Adrenal gland (tissue), 12 donors: ENCODE data around the gene FTL. TPM values are rescaled to one million over a fixed set of nuclear protein-coding genes. Genes with fewer than 3 reads are reported as not detected.
"Not testable (repeated sequence)": the region's sequence is repeated elsewhere in the genome, so short reads cannot be mapped to it uniquely, and the experiment has no call there.

Experiments
- DNase-seq, 7 donors: peaks; one replicate each; pipeline ENCODE4 v3.0.0-alpha.2; 2019 to 2020
- H3K27ac ChIP-seq, 5 donors: fragments of 200-600 bp; sonication (generic) in 4 of 5; 1 replicate in 3 of 5; 2 replicates in 2 of 5; pipeline versions ENCODE4 v1.5.1 to v1.8.0; 2016 to 2020; ENCODE audit warnings: mild to moderate bottlenecking in 1 of 5
- H3K27me3 ChIP-seq: fragments of 200-600 bp; 2 replicates; pipeline ENCODE4 v1.8.0; 2021
- H3K36me3 ChIP-seq, 2 donors: fragments of 200-600 bp; replicated peaks in 1 of 2; 1 replicate in 1 of 2; 2 replicates in 1 of 2; pipeline versions ENCODE4 v1.5.1 to v1.8.0; 2018 to 2022
- H3K4me1 ChIP-seq, 2 donors: fragments of 200-600 bp; replicated peaks in 1 of 2; 1 replicate in 1 of 2; 2 replicates in 1 of 2; pipeline versions ENCODE4 v1.5.1 to v1.8.0; 2018 to 2021
- H3K4me3 ChIP-seq, 4 donors: fragments of 200-600 bp; sonication (generic) in 3 of 4; one replicate each; pipeline ENCODE4 v1.5.1; 2016 to 2018
- H3K9me3 ChIP-seq, 3 donors: fragments of 200-600 bp; sonication (generic) in 1 of 3; replicated peaks in 1 of 3; 1 replicate in 2 of 3; 2 replicates in 1 of 3; pipeline versions ENCODE4 v1.5.1 to v1.8.0; 2016 to 2021
- CTCF ChIP-seq, 6 experiments: fragments of 450-650 bp in 4 of 6; fragments of 200-600 bp in 2 of 6; sonication (generic) in 1 of 6; IDR thresholded peaks; 1 replicate in 5 of 6; 2 replicates in 1 of 6; pipeline versions ENCODE4 v1.5.1 to v1.8.0; 2016 to 2021; ENCODE audit warnings: antibody characterized with exemption in 6 of 6, mild to moderate bottlenecking in 2 of 6, moderate library complexity in 1 of 6
- POLR2A ChIP-seq, 2 donors: fragments of 450-650 bp; IDR thresholded peaks; one replicate each; pipeline ENCODE4 v1.6.1; 2017; ENCODE audit warnings: antibody characterized with exemption in 2 of 2, mild to moderate bottlenecking in 2 of 2, moderate library complexity in 1 of 2
- WGBS, 4 donors: extraction: QIAGEN DNeasy Blood & Tissue Kit in 2 of 4; methylation state at CpG; one replicate each; pipeline versions ENCODE4 v1.1.5 to v1.1.7; 2013 to 2017; 5-methylcytosine and 5-hydroxymethylcytosine counted together
- intact Hi-C, 2 donors: fragments of 100-400 bp; cut with DNase I; formaldehyde crosslinking; loops; one replicate each; pipeline versions ENCODE4 v1.14.1 to v1.15.0; 2022 to 2023
- polyA plus RNA-seq, 3 donors: library from polyadenylated mRNA; stranded (reverse); fragments of 200-250 nt in 2 of 3; fragments of 350-450 nt in 1 of 3; fragmentation: Illumina TruSeq in 1 of 3; extraction: RNeasy Lipid Tissue Mini Kit (QIAGEN cat#74804) in 1 of 3; gene quantifications; one replicate each; pipeline ENCODE4 v1.2.3, GENCODE V29; 2013 to 2014
- total RNA-seq, 9 donors: library from RNA; depleted of rRNA in 4 of 9; stranded (reverse); fragments of >200 nt in 4 of 9; fragments of 120-200 nt in 1 of 9; fragmentation: NEBNext Ultra II Directional in 1 of 9; extraction: Animal tissue kit (Norgen Biotek cat#: 25700) in 1 of 9; gene quantifications; one replicate each; pipeline versions ENCODE4 v1.1.0 to v1.2.4, GENCODE V29; 2013 to 2023
- donor health status: healthy with polysubstance abuse.
- donor health status: Bipolar disorder and iron deficiency.
- donor health status: DM: yes; HTN: yes; CAD: no.
- donor health status: DM: no; HTN: no; CAD: no.
- donor health status: DM: no; HTN: no; CAD: no.
- donor health status: DM: yes; HTN: yes; CAD: no.

FTL gene
- total and polyA plus RNA-seq, 12 donors: 2,288 to 11,726 (median 4,068) TPM

DNA sequence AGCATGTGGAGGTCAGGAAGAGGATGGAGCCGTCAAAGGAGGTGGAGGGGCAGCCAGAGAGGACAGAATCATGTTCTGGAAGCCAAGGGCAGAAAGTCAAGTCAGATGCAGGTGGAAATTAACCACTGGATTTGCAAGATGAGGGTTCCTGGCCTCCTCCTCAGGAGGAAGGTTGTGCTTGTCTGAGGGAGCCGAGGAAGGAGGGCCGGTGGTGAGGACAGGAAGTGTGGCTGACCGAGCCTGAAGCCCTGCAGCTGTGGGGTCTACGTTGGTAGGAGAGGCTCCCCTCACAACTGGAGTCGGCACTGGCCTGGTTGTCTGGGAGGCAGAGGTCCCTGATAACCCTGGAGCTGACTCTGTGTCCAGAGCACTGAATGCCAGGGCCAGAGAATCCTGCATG, 47.0 kb upstream of the FTL start:
- no peak overlapping the region for H3K4me3 ChIP-seq
- H3K36me3 ChIP-seq: peaks cover 0 to 80% of the 10 kb centered on the region in 2 donors
- intact Hi-C loops: no loop called here
- no peak for DNase-seq
- no peak overlapping the region for H3K27ac ChIP-seq
- H3K27me3 ChIP-seq: no peaks in the 10 kb centered on the region
- H3K9me3 ChIP-seq: no peaks in the 10 kb centered on the region
- TF ChIP-seq POLR2A (IDR thresholded peaks at IDR 0.05) (no peak), CTCF (IDR thresholded peaks at IDR 0.05) (no peak)
- H3K4me1 ChIP-seq: no peaks in the 10 kb centered on the region
- WGBS, 4 donors: 83 to 94% (median 85%) methylated on average over 4 to 6 of the region's 6 CpGs

GRCh38 chr19:48918801-48919247, 46.3 kb upstream of the FTL start:
- 87 to 95% (median 89%) methylated on average over 16 to 18 of the region's 18 CpGs for WGBS, 4 donors
- no peak for TF ChIP-seq POLR2A (IDR thresholded peaks at IDR 0.05)
- no peak for TF ChIP-seq CTCF (IDR thresholded peaks at IDR 0.05)
- H3K4me3 ChIP-seq: no peak overlapping the region
- intact Hi-C loops: no loop called here
- H3K9me3 ChIP-seq: no peaks in the 10 kb centered on the region
- H3K27me3 ChIP-seq: no peaks in the 10 kb centered on the region
- no peak overlapping the region for H3K27ac ChIP-seq
- H3K4me1 ChIP-seq: no peaks in the 10 kb centered on the region
- peaks cover 0 to 73% of the 10 kb centered on the region in 2 donors for H3K36me3 ChIP-seq
- DNase-seq: no peak

- DNase-seq, H3K9me3 ChIP-seq, H3K4me1 ChIP-seq, H3K27me3 ChIP-seq, intact Hi-C loops, H3K4me3 ChIP-seq, H3K27ac ChIP-seq: not testable (repeated sequence)
- H3K36me3 ChIP-seq: peaks cover 0 to 68% of the 10 kb centered on the region in 2 donors
- WGBS, 4 donors: 93 to 97% (median 94%) methylated on average over 8 of the region's 8 CpGs
These were observed 45.8 kb upstream of the FTL start for GRCh38 chr19:48919271-48919670.

GRCh38 chr19:48920949-48921348, 44.2 kb upstream of the FTL start:
- no peaks in the 10 kb centered on the region for H3K27me3 ChIP-seq
- intact Hi-C loops: no loop called here
- no peaks in the 10 kb centered on the region for H3K4me1 ChIP-seq
- 60 to 86% (median 75%) methylated on average over 6 to 10 of the region's 10 CpGs for WGBS, 4 donors
- no peak overlapping the region for H3K27ac ChIP-seq
- DNase-seq: no peak
- TF ChIP-seq CTCF (IDR thresholded peaks at IDR 0.05): no peak
- no peak for TF ChIP-seq POLR2A (IDR thresholded peaks at IDR 0.05)
- H3K9me3 ChIP-seq: no peaks in the 10 kb centered on the region
- H3K36me3 ChIP-seq: peaks cover 0 to 53% of the 10 kb centered on the region in 2 donors
- H3K4me3 ChIP-seq: no peak overlapping the region

DNA sequence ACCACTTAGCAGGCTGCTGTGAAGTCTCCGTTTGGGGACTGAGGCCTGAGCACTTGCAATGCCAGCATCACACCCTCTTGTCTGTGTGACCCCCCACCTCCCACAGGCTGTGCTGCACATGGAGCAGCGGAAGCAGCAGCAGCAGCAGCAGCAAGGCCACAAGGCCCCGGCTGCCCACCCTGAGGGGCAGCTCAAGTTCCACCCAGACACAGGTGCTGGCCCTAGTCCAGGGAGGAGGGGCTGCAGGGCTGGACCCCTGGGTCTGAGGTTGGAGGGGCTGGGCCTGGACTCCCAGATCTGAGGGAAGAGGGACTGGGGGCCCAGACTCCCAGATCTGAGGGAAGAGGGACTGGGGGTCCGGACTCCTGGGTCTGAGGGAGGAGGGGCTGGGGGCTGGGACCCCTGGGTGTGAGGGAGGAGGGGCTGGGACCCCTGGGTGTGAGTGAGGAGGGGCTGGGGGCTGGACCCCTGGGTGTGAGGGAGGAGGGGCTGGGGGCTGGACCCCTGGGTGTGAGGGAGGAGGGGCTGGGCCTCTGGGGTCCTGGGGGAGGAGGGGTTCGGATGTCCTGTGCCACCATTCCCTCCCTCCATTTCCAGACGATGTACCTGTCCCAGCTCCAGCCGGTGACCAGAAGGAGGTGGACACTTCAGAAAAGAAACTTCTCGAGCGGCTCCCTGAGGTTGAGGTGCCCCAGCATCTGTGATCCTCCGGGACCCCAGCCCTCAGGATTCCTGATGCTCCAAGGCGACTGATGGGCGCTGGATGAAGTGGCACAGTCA, 43.2 kb upstream of the FTL start:
- intact Hi-C loops: no loop called here
- no peak for DNase-seq
- no peaks in the 10 kb centered on the region for H3K4me1 ChIP-seq
- H3K4me3 ChIP-seq: no peak overlapping the region
- peaks cover 0 to 43% of the 10 kb centered on the region in 2 donors for H3K36me3 ChIP-seq
- TF ChIP-seq POLR2A (IDR thresholded peaks at IDR 0.05): no peak
- no peak for TF ChIP-seq CTCF (IDR thresholded peaks at IDR 0.05)
- H3K9me3 ChIP-seq: no peaks in the 10 kb centered on the region
- no peaks in the 10 kb centered on the region for H3K27me3 ChIP-seq
- no peak overlapping the region for H3K27ac ChIP-seq
- 92 to 99% (median 96%) methylated on average over 6 to 12 of the region's 12 CpGs for WGBS, 4 donors
